Head of caudate nucleus (tissue), 42 donors: ENCODE results near the gene SNHG17.
"Not testable (repeated sequence)": the region's sequence is repeated elsewhere in the genome, so short reads cannot be mapped to it uniquely, and the experiment has no call there.

ENCODE experiments used
- DNase-seq, 42 donors: peaks; one replicate each; pipeline versions ENCODE4 v3.0.0 to v3.0.0-alpha.2; 2020 to 2021; ENCODE audit warnings: mixed read lengths in 7 of 42
- intact Hi-C: fragments of 100-400 bp; cut with DNase I; formaldehyde crosslinking; loops from one replicate; pipeline ENCODE4 v1.15.0; 2022

Gene SNHG17

DNA sequence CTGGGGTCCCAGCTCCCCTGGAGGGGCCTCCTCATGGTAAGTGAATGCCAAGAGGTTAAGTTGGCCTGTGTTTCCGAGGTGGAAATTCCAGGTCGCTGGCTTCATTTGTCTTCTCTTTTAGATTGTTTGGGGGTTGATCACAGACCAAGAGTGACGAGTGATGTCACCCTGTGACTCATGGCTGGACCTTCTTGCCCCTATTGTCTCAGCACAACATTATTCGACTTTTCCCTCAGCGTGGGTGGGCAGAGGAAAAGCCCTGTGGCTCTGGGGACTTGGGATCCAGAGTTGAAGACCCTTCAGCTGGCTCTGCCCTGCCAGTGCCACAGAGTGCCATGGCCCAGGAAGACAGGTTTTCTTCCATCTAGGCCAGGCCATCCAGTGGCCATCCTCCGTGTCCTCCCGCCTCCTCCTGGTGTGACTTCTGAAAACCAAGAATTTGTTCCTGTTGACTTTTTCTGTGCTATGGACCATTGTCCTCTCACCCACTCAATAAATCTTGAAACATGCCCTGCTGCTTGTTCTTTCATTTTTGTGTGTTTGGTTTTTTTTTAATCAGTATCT lies 15.4 kb upstream of the SNHG17 start:
- no peak for DNase-seq
- intact Hi-C loops, result no loop called here

- intact Hi-C loops, result no loop called here
Observed at GRCh38 chr20:38449046-38449445, 13.9 kb upstream of the SNHG17 start.

GRCh38 chr20:38447931-38448675 lies 13.0 kb upstream of the SNHG17 start:
- no peak for DNase-seq
- intact Hi-C loops, result no loop called here

More at GRCh38 chr20:38449046-38449445, 13.9 kb upstream of the SNHG17 start:
- DNase-seq, result no peak

- intact Hi-C loops, result no loop called here
- no peak for DNase-seq
Observed at GRCh38 chr20:38447251-38447661, 12.1 kb upstream of the SNHG17 start.

DNA sequence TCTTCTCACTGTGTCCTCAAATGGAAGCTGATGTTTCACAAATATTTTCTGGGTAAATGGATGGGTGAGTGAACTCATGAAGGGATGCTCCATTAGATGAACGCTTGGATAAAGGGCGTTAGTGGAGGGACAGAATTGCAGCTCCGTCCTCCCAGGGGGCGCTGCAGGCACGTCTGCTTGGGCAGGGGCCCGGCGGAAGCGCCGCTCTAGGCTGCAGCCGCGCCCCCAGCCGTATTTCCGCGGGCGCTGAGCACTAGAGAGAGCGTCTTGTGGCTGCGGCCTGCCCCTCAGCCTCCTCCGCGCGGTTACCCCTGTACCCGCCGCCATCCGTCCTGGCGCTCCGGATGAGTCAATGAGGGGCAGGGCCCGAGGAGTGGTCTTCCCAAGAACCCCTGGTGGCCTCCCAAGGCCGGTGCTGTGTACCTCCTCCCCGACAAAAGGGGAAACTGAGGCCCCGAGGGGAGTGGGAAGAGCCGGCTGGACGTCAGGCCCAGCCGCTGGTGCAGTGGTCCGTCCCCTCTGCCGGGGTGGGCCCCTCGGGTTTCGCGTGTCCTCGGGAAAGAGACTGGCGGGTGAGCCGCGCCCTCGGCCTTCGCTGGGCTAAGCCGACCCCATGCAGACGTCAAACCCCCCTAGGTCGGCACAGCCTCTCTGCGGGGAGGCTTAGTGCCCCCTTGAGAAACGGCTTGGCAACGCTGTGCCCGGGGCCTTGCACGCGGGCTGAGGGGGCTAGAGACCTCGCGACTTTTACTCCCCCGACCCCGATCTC lies 11.5 kb upstream of the SNHG17 start:
- intact Hi-C loops, result no loop called here
- DNase-seq, result peak; percentile 79 to 97 (median 93)

- no peak for DNase-seq
- intact Hi-C loops, result no loop called here
Observed at GRCh38 chr20:38445901-38446425, 10.8 kb upstream of the SNHG17 start.

- intact Hi-C loops, result no loop called here
- DNase-seq, result no peak
Observed at GRCh38 chr20:38445381-38445796, 10.3 kb upstream of the SNHG17 start.

GRCh38 chr20:38441916-38442315 lies 6.8 kb upstream of the SNHG17 start:
- no peak for DNase-seq
- intact Hi-C loops, result no loop called here

DNA sequence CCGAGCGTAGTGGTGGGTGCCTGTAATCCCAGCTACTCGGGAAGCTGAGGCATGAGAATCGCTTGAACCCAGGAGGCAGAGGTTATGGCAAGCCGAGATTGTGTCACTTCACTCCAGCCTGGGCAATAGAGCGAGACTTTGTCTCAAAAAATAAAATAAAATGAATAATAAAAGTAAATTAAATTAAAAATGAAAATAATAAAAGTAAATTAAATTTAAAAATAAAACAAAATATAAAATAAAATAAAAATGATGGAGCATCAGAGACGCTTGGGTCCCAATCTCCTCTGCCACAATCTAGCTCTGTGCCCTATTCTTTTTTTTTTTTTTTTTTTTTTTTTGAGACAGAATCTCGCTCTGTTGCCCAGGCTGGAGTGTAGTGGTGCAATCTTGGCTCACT lies 6.0 kb upstream of the SNHG17 start:
- DNase-seq, intact Hi-C loops: not testable (repeated sequence)

DNA sequence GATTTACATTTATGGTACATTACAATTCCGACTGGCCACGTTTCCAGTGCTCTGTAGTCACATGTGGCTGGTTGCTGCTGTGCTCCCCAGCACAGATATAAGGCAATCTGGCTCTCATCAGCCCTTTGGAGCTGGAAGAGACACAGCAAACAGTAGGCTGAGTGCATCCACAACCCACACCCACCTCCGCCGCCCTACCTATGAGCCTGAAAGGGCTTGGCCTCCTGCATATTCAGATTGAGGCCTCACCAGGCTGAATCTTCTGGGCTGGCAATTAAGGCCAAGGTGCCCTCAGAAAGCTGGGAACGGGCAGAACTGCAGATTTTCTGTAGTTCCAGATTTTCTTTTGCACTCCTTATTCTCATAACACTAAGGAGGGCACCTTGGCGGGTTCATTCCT lies 2.7 kb upstream of the SNHG17 start:
- no peak for DNase-seq
- intact Hi-C loops, result no loop called here

DNA sequence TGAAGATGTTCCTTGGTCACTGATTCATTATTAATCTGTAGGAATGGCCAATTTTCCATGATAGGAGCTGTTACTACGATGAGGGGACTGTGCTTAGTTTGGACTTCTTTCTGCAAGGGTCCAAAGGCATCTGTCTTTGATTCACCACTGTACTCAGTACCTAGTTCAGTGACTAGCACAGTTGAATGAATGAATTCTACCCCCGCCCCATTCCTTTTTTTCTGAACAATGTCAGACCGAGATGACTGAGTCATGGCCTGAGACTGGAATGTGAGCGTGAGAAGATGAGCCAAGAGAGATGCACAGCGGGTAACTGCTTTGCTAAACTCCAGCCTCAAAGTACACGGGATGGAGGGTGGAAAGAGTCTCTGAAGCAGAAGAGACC lies 419 bp upstream of the SNHG17 start:
- no peak for DNase-seq
- intact Hi-C loops, result no loop called here

GRCh38 chr20:38434301-38434741 lies 807 bp downstream of the SNHG17 start:
- peak in 2 of 42 donors; percentile 25 to 33 for DNase-seq
- intact Hi-C loops, result no loop called here

GRCh38 chr20:38433304-38433972 lies 1.7 kb downstream of the SNHG17 start:
- DNase-seq, result no peak
- intact Hi-C loops, result no loop called here

GRCh38 chr20:38432870-38433269 lies 2.3 kb downstream of the SNHG17 start:
- intact Hi-C loops, result not testable (repeated sequence)

DNA sequence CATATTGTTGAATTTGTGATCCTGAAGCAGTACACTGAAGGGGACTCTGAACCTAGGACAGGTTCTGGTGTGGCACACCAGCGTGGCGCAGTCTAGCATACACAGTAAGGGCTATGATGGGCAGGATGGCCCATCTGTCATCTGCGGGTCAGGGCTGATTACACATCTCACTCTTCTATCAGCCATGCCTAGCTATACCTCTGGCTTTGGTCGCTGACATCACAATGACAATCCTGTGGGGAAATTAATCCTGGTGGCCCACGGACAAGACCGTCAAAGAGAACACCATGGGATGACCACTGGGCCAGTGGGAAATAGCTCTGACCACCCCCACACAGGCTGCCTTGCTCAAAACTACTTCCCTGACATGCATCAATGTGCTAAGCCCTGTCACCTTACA lies 2.8 kb downstream of the SNHG17 start:
- intact Hi-C loops, result no loop called here
- no peak for DNase-seq

More at GRCh38 chr20:38432870-38433269, 2.3 kb downstream of the SNHG17 start:
- not testable (repeated sequence) for DNase-seq

GRCh38 chr20:38430679-38431325 lies 4.3 kb downstream of the SNHG17 start:
- intact Hi-C loops, result no loop called here
- no peak for DNase-seq

DNA sequence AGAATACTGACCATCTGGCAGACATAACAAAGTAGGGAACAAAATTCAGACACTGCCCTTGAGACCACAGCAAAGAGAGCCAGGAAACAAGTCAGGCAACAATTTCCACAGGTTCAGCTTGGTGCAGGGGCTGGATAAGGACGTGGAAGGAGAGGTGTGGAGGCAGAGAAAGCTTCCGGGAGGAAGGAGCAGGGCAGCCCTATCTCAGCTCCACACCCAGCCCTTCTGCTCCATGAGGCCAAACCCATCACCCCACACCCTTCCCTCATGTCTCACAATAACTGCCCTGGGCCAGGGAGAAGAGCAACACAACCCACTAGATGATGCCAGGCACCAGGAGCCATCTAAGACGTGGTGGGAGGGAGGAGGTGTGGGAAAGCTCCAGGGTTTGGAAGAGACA lies 5.8 kb downstream of the SNHG17 start:
- intact Hi-C loops, result no loop called here
- DNase-seq, result no peak

- DNase-seq, result no peak
- intact Hi-C loops, result no loop called here
Observed at GRCh38 chr20:38428800-38429199, 6.3 kb downstream of the SNHG17 start.

- DNase-seq, result no peak
Observed at GRCh38 chr20:38427655-38428023, 7.5 kb downstream of the SNHG17 start.

More at GRCh38 chr20:38427655-38428023, 7.5 kb downstream of the SNHG17 start:
- intact Hi-C loops, result no loop called here
